Activated naive CD4-positive, alpha-beta T cell treated with anti-CD3 and anti-CD28 coated beads, Interleukin-2, amount 50 U/mL, for 24 hours (primary cell): ENCODE data around the gene AQP1.

Experiments used
- H3K27ac Mint-ChIP-seq: one replicate; pipeline ENCODE4 v1.8.0; 2021; ENCODE audit warnings: mild to moderate bottlenecking, mixed read lengths
- H3K27me3 Mint-ChIP-seq: one replicate; pipeline ENCODE4 v1.8.0; 2021; ENCODE audit warnings: mixed read lengths
- H3K36me3 Mint-ChIP-seq: one replicate; pipeline ENCODE4 v1.8.0; 2021; ENCODE audit warnings: mixed read lengths
- H3K4me1 Mint-ChIP-seq: one replicate; pipeline ENCODE4 v1.8.0; 2021; ENCODE audit warnings: mixed read lengths
- H3K4me3 Mint-ChIP-seq: one replicate; pipeline ENCODE4 v1.8.0; 2021; ENCODE audit warnings: mild to moderate bottlenecking, mixed read lengths
- H3K9me3 Mint-ChIP-seq: one replicate; pipeline ENCODE4 v1.8.0; 2021; ENCODE audit warnings: mixed read lengths

Gene AQP1

GRCh38 chr7:30920584-30921539 lies 9.2 kb downstream of the AQP1 start:
- no peaks in the 10 kb centered on the region for H3K4me1 Mint-ChIP-seq
- H3K36me3 Mint-ChIP-seq: no peaks in the 10 kb centered on the region
- H3K27ac Mint-ChIP-seq: no peak overlapping the region
- no peaks in the 10 kb centered on the region for H3K27me3 Mint-ChIP-seq
- no peak overlapping the region for H3K4me3 Mint-ChIP-seq
- no peaks in the 10 kb centered on the region for H3K9me3 Mint-ChIP-seq

DNA sequence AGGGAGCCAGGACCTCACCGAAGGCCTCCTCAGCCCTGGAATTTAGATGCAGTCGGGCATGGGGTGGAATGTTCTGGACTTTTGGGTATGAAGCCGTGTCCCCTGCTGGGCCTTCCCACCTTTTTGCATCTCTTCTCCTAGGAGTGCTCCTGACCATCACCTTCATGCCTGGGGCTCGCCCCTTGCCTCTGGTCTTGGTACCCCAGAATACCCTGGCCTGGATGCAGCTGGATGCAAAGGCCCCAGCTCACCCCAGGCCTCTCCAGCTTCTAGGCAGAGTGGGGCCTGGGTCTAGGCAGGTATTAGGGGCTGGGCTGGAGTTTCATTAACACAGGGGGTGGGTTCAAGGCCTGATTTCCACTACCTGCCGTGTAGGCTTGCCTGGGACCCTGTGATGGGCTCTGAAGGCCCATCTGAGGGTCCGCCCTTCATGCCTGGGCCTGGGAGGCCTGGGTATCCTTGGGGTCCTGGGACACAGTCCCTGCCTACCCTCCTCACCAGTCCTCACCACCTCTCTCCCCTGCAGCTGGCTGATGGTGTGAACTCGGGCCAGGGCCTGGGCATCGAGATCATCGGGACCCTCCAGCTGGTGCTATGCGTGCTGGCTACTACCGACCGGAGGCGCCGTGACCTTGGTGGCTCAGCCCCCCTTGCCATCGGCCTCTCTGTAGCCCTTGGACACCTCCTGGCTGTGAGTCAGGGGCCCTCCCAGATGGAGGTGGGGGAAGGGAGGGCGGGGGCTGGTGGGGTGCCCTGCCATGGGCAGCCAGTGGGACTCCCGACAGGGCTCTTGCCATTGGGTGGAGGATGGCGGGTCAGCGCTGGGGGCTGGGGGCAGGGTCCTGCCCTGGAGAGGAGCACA lies 10.1 kb downstream of the AQP1 start:
- H3K27me3 Mint-ChIP-seq: no peaks in the 10 kb centered on the region
- H3K27ac Mint-ChIP-seq: no peak overlapping the region
- no peaks in the 10 kb centered on the region for H3K36me3 Mint-ChIP-seq
- no peaks in the 10 kb centered on the region for H3K4me1 Mint-ChIP-seq
- no peak overlapping the region for H3K4me3 Mint-ChIP-seq
- no peaks in the 10 kb centered on the region for H3K9me3 Mint-ChIP-seq

- no peaks in the 10 kb centered on the region for H3K27me3 Mint-ChIP-seq
- H3K4me3 Mint-ChIP-seq: no peak overlapping the region
- no peaks in the 10 kb centered on the region for H3K4me1 Mint-ChIP-seq
- no peaks in the 10 kb centered on the region for H3K36me3 Mint-ChIP-seq
- no peaks in the 10 kb centered on the region for H3K9me3 Mint-ChIP-seq
- no peak overlapping the region for H3K27ac Mint-ChIP-seq
Measured at GRCh38 chr7:30922596-30922995, 10.9 kb downstream of the AQP1 start.

DNA sequence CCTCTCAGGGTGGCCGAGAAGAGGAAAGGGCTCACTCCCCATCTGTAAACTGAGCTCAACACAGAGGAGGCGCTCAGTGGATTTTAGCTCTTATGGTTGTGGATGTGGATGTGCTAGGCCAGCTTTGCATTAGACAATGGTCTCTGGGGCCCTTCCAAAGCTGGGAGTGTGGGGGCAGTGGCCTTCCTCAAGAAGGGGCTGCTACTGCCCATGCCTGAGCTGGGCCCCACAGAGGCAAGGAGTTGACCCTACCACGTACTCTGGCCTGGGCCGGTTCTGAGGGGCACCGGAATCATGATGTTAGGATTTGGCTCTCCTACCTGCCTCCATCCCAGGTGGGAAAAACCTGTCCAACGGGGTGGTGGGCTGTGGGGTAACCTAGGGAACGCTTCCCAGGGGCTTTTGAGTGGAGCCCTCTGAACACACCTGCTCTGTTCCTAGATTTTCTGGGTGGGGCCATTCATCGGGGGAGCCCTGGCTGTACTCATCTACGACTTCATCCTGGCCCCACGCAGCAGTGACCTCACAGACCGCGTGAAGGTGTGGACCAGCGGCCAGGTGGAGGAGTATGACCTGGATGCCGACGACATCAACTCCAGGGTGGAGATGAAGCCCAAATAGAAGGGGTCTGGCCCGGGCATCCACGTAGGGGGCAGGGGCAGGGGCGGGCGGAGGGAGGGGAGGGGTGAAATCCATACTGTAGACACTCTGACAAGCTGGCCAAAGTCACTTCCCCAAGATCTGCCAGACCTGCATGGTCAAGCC lies 11.5 kb downstream of the AQP1 start:
- H3K27ac Mint-ChIP-seq: no peak overlapping the region
- H3K27me3 Mint-ChIP-seq: no peaks in the 10 kb centered on the region
- no peaks in the 10 kb centered on the region for H3K9me3 Mint-ChIP-seq
- H3K36me3 Mint-ChIP-seq: no peaks in the 10 kb centered on the region
- H3K4me1 Mint-ChIP-seq: no peaks in the 10 kb centered on the region
- H3K4me3 Mint-ChIP-seq: no peak overlapping the region

GRCh38 chr7:30923774-30924413 lies 12.2 kb downstream of the AQP1 start:
- no peaks in the 10 kb centered on the region for H3K27me3 Mint-ChIP-seq
- H3K4me3 Mint-ChIP-seq: no peak overlapping the region
- H3K27ac Mint-ChIP-seq: no peak overlapping the region

DNA sequence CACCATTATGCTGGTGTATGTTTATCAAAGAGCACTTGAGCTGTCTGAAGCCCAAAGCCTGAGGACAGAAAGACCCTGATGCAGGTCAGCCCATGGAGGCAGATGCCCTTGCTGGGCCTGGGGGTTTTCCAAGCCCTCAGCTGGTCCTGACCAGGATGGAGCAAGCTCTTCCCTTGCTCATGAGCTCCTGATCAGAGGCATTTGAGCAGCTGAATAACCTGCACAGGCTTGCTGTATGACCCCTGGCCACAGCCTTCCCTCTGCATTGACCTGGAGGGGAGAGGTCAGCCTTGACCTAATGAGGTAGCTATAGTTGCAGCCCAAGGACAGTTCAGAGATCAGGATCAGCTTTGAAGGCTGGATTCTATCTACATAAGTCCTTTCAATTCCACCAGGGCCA lies 13.0 kb downstream of the AQP1 start:
- Mint-ChIP-seq H3K4me3 (no peak overlapping the region), H3K4me1 (no peaks in the 10 kb centered on the region), H3K27ac (no peak overlapping the region), H3K9me3 (no peaks in the 10 kb centered on the region), H3K36me3 (no peaks in the 10 kb centered on the region), H3K27me3 (no peaks in the 10 kb centered on the region)

More at GRCh38 chr7:30923774-30924413, 12.2 kb downstream of the AQP1 start:
- H3K36me3 Mint-ChIP-seq: no peaks in the 10 kb centered on the region
- H3K4me1 Mint-ChIP-seq: no peaks in the 10 kb centered on the region
- no peaks in the 10 kb centered on the region for H3K9me3 Mint-ChIP-seq

DNA sequence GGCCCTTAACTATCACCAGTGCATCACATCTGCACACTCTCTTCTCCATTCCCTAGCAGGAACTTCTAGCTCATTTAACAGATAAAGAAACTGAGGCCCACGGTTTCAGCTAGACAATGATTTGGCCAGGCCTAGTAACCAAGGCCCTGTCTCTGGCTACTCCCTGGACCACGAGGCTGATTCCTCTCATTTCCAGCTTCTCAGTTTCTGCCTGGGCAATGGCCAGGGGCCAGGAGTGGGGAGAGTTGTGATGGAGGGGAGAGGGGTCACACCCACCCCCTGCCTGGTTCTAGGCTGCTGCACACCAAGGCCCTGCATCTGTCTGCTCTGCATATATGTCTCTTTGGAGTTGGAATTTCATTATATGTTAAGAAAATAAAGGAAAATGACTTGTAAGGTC lies 13.5 kb downstream of the AQP1 start:
- H3K4me1 Mint-ChIP-seq: no peaks in the 10 kb centered on the region
- H3K36me3 Mint-ChIP-seq: no peaks in the 10 kb centered on the region
- H3K9me3 Mint-ChIP-seq: no peaks in the 10 kb centered on the region
- no peaks in the 10 kb centered on the region for H3K27me3 Mint-ChIP-seq
- no peak overlapping the region for H3K27ac Mint-ChIP-seq
- H3K4me3 Mint-ChIP-seq: no peak overlapping the region

- Mint-ChIP-seq H3K27ac (no peak overlapping the region), H3K36me3 (no peaks in the 10 kb centered on the region), H3K27me3 (no peaks in the 10 kb centered on the region), H3K9me3 (no peaks in the 10 kb centered on the region), H3K4me1 (no peaks in the 10 kb centered on the region), H3K4me3 (no peak overlapping the region)
Measured at GRCh38 chr7:30925913-30926312, 14.3 kb downstream of the AQP1 start.

DNA sequence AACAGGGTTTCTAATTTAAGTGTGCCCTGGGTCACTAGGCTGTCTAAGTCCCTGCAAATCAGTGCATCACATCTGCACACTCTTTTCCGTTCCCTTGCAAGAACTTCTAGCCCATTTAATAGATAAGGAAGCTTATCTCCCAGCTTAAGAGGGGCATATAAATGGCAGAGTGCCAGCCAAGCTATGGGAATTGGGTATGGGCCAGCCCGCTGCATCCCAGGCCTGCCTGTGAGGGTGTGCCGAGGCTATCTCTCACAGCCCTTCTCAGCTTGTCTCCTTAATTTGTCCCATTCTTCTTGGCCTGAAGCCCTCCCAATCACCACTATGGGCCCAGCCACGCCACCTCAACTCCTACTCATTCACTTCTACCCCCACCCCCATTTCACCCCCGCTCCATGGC lies 14.7 kb downstream of the AQP1 start:
- no peak overlapping the region for H3K27ac Mint-ChIP-seq
- no peak overlapping the region for H3K4me3 Mint-ChIP-seq
- H3K36me3 Mint-ChIP-seq: no peaks in the 10 kb centered on the region
- H3K9me3 Mint-ChIP-seq: no peaks in the 10 kb centered on the region
- no peaks in the 10 kb centered on the region for H3K4me1 Mint-ChIP-seq
- no peaks in the 10 kb centered on the region for H3K27me3 Mint-ChIP-seq

DNA sequence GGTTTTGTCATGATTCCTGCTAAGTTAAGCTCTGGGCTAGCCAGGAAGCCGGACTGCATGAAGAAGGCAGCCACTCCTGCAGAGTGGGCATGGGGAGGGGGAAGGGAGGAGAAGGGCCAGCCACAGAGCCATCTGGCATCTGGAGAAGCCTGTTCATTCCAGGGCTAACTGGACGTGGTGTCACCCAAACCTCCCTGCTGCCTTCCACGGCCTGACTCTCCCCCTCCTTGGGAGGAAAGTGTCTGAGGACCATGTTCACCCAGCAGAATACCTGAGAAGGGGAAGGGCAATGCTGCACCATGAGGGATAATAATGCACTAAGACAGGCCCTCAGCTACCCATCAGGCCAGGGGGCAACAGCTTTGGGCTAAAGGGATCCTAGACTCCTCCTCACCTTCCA lies 15.4 kb downstream of the AQP1 start:
- H3K36me3 Mint-ChIP-seq: no peaks in the 10 kb centered on the region
- no peaks in the 10 kb centered on the region for H3K4me1 Mint-ChIP-seq
- no peak overlapping the region for H3K27ac Mint-ChIP-seq
- H3K9me3 Mint-ChIP-seq: no peaks in the 10 kb centered on the region
- no peaks in the 10 kb centered on the region for H3K27me3 Mint-ChIP-seq
- H3K4me3 Mint-ChIP-seq: no peak overlapping the region

DNA sequence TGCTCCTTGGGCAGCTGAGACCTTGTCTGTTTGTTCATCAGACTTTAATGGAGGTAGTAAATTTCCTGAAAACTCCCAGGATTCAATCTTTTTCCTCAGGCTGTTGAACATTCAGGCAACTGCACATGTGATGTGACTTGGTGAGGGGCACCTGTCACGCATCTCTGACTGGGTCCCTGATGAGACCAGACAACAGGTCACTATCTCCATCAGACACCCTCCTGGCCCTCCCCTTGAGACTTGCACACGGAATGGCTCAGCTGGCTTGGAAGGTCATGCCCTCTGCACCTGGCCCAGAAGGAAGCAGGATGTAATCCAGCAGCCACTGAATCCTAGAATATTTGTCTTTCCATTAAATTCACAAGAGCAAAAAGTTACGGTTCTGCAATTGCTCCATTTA lies 15.9 kb downstream of the AQP1 start:
- Mint-ChIP-seq H3K36me3 (no peaks in the 10 kb centered on the region), H3K4me3 (no peak overlapping the region), H3K4me1 (no peaks in the 10 kb centered on the region), H3K27me3 (no peaks in the 10 kb centered on the region), H3K27ac (no peak overlapping the region), H3K9me3 (no peaks in the 10 kb centered on the region)

DNA sequence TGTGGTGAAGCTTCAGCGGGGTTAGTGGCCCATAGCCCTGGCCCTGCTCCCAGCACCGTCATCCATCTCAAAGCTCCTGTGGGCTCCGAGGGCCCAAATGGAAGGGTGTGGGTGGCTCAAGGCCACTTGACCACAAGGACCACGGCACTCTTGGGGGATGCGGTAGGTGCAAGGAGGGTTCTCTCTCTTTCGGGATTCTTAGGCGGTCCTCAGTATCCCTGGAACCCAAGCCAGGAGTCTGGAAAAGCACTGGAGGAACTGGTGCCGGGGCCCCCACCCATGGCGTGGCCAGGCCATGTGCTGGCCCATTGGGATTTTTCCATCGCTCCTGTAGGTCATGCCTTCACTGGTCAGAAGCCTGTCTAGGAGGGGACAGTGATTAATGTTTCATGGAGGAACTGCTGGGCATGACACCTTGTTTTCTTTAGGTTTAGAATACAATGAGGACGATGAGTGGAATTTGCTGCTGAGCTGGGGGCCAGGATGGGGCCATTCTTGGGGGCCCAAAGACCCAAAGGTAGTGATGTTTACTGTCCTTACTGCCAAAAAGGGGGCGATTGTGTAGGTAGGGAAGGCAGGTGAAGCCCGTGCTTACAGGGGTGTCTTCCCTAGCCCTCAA lies 16.7 kb downstream of the AQP1 start:
- no peaks in the 10 kb centered on the region for H3K9me3 Mint-ChIP-seq
- no peak overlapping the region for H3K27ac Mint-ChIP-seq
- no peaks in the 10 kb centered on the region for H3K4me1 Mint-ChIP-seq
- no peak overlapping the region for H3K4me3 Mint-ChIP-seq
- no peaks in the 10 kb centered on the region for H3K27me3 Mint-ChIP-seq
- no peaks in the 10 kb centered on the region for H3K36me3 Mint-ChIP-seq

- no peaks in the 10 kb centered on the region for H3K27me3 Mint-ChIP-seq
- H3K4me3 Mint-ChIP-seq: no peak overlapping the region
- H3K27ac Mint-ChIP-seq: no peak overlapping the region
- H3K4me1 Mint-ChIP-seq: no peaks in the 10 kb centered on the region
- no peaks in the 10 kb centered on the region for H3K36me3 Mint-ChIP-seq
- no peaks in the 10 kb centered on the region for H3K9me3 Mint-ChIP-seq
Measured at GRCh38 chr7:30929686-30930085, 18.0 kb downstream of the AQP1 start.

- no peak overlapping the region for H3K4me3 Mint-ChIP-seq
- H3K9me3 Mint-ChIP-seq: no peaks in the 10 kb centered on the region
- H3K27ac Mint-ChIP-seq: no peak overlapping the region
- H3K4me1 Mint-ChIP-seq: no peaks in the 10 kb centered on the region
- no peaks in the 10 kb centered on the region for H3K36me3 Mint-ChIP-seq
- no peaks in the 10 kb centered on the region for H3K27me3 Mint-ChIP-seq
Measured at GRCh38 chr7:30930621-30931020, 19.0 kb downstream of the AQP1 start.
